BLaER1 treated with 17β-estradiol and CSF1 and Interleukin-3, amounts not matched to agents 10 nM and 100 nM (cell line): Measurements from ENCODE around the gene RAP2A.

Experiments
- H3K27ac ChIP-seq, 11 experiments: shearing (Covaris generic); formaldehyde crosslinking; 2 replicates each; pipeline ENCODE4 v1.8.1; 2022
- H3K27me3 ChIP-seq, 11 experiments: shearing (Covaris generic); formaldehyde crosslinking; 2 replicates each; pipeline ENCODE4 v1.8.1; 2022
- H3K36me3 ChIP-seq, 11 experiments: shearing (Covaris generic); formaldehyde crosslinking; 2 replicates each; pipeline ENCODE4 v1.8.1; 2022
- H3K4me1 ChIP-seq, 10 experiments: shearing (Covaris generic); formaldehyde crosslinking; 2 replicates each; pipeline ENCODE4 v1.8.1; 2022
- H3K4me2 ChIP-seq, 11 experiments: shearing (Covaris generic); formaldehyde crosslinking; 2 replicates each; pipeline ENCODE4 v1.8.1; 2022
- H3K4me3 ChIP-seq, 10 experiments: shearing (Covaris generic); formaldehyde crosslinking; 2 replicates each; pipeline ENCODE4 v1.8.1; 2022
- H3K9ac ChIP-seq, 11 experiments: shearing (Covaris generic); formaldehyde crosslinking; 2 replicates each; pipeline ENCODE4 v1.8.1; 2022
- H3K9me3 ChIP-seq, 11 experiments: shearing (Covaris generic); formaldehyde crosslinking; replicated peaks in 1 of 11; 2 replicates each; pipeline ENCODE4 v1.8.1; 2022
- H4K20me1 ChIP-seq, 11 experiments: shearing (Covaris generic); formaldehyde crosslinking; 2 replicates each; pipeline ENCODE4 v1.8.1; 2022
- Cebpa-rat ChIP-seq, 11 experiments: shearing (Covaris generic); IDR thresholded peaks; 2 replicates each; pipeline ENCODE4 v1.8.1; 2022

RAP2A gene

GRCh38 chr13:97429681-97430081 lies 4.3 kb upstream of the RAP2A start:
- Histone ChIP-seq H3K4me3 (no peak overlapping the region), H3K36me3 (no peaks in the 10 kb centered on the region), H4K20me1 (peaks cover 0 to 2% (median 0%) of the 10 kb centered on the region in 11 experiments; a peak in 2 of 22 replicates), H3K4me2 (peak overlapping the region in 2 of 11 experiments; percentile 4 to 8; a peak in 1 of 22 replicates), H3K9me3 (peaks cover 0 to 20% (median 8%) of the 10 kb centered on the region in 11 experiments; a peak in 9 of 22 replicates), H3K27me3 (no peaks in the 10 kb centered on the region), H3K9ac (no peak overlapping the region), H3K4me1 (peaks cover 0 to 14% (median 6%) of the 10 kb centered on the region in 10 experiments; a peak in 12 of 20 replicates), H3K27ac (no peak overlapping the region)
- TF ChIP-seq Cebpa-rat (IDR thresholded peaks at IDR 0.05): 0 out of 22 replicates have a peak, but pooled peaks of 1 of the 11 experiments have one; percentile 9

GRCh38 chr13:97430296-97430695 lies 3.7 kb upstream of the RAP2A start:
- peaks cover 0 to 6% (median 0%) of the 10 kb centered on the region in 11 experiments; a peak in 4 of 22 replicates for H4K20me1 ChIP-seq
- H3K36me3 ChIP-seq: no peaks in the 10 kb centered on the region
- no peaks in the 10 kb centered on the region for H3K27me3 ChIP-seq
- H3K9me3 ChIP-seq: peaks cover 0 to 20% (median 8%) of the 10 kb centered on the region in 11 experiments; a peak in 9 of 22 replicates
- no peak overlapping the region for H3K9ac ChIP-seq
- no peak for TF ChIP-seq Cebpa-rat (IDR thresholded peaks at IDR 0.05)
- H3K4me2 ChIP-seq: no peak overlapping the region
- peaks cover 0 to 14% (median 6%) of the 10 kb centered on the region in 10 experiments; a peak in 12 of 20 replicates for H3K4me1 ChIP-seq
- H3K27ac ChIP-seq: no peak overlapping the region
- no peak overlapping the region for H3K4me3 ChIP-seq

DNA sequence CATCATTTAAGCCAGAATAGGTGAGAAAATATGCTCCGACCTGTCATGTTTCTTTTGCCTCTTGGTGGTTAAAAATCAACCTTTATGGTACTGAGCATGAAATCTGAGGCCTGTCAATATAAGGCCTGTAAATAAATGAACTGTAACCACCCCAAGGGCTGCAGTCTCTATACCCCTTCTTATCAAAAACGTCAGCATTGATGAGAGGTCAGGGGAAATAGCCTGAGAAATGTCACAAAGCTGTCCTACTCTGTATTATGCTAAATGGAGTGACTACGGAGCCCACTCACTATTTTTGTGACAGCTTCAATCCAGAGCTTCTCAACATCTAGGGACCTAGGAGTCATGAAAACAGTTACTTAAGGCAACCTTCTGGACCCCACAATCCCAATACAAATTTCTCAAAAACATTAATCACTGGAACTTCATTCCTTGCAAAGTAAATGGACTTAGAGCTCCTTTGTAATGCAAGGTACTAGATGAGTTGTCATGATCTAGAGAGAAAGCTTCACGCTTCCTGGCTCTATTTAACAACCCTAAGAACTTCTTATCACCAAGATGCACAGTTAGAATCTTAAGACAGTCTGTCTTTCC lies 2.7 kb upstream of the RAP2A start:
- peaks cover 0 to 13% (median 7%) of the 10 kb centered on the region in 11 experiments; a peak in 14 of 22 replicates for H4K20me1 ChIP-seq
- peaks cover 0 to 1% (median 0%) of the 10 kb centered on the region in 11 experiments; a peak in 4 of 22 replicates for H3K36me3 ChIP-seq
- no peaks in the 10 kb centered on the region for H3K27me3 ChIP-seq
- peaks cover 1 to 22% (median 13%) of the 10 kb centered on the region in 10 experiments; a peak in 19 of 20 replicates for H3K4me1 ChIP-seq
- H3K9ac ChIP-seq: no peak overlapping the region
- peak overlapping the region in 1 of 10 experiments; percentile 21; a peak in 1 of 20 replicates for H3K4me3 ChIP-seq
- peaks cover 0 to 20% (median 8%) of the 10 kb centered on the region in 11 experiments; a peak in 9 of 22 replicates for H3K9me3 ChIP-seq
- no peak overlapping the region for H3K27ac ChIP-seq
- no peak for TF ChIP-seq Cebpa-rat (IDR thresholded peaks at IDR 0.05)
- peak overlapping the region in 7 of 11 experiments; percentile 21 to 77 (median 71); a peak in 11 of 22 replicates for H3K4me2 ChIP-seq

DNA sequence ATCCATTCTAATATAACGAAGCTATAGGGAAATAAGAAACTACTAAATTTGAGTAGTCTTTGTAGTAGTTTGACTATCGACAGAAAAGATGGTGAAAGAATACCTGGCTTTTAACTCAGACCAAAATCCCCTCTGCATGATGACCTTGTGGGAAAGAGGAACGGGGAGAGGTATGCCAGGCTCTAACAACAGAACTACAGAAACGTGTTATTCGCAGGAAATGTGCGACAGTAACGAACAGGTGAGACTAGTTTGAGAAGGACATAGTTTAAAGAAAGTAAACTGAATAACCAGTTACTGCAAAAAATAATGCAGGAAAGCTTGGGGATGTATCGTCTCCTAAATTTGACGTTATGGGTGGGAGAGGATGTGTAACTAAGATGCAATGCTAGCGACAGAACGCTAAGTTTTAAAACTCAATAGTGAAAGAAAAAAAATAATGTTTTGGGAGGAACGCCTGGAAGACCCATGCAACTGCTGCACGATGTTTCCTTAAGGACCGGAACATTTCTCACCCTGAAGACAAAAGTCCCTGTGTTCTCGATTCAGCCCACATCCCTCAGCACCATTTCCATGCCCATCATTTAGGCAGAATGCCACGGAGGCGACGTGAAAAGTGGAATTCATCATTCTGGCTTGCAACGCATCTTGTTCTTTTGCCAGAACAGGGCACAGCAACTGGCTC lies 1.6 kb upstream of the RAP2A start:
- Histone ChIP-seq H3K9me3 (peaks cover 0 to 20% (median 8%) of the 10 kb centered on the region in 11 experiments; a peak in 9 of 22 replicates), H3K4me3 (peak overlapping the region; percentile 72 to 89 (median 83)), H3K4me2 (peak overlapping the region; percentile 67 to 86 (median 72)), H3K9ac (peak overlapping the region; percentile 55 to 97 (median 69); a peak in 20 of 22 replicates), H3K27me3 (no peaks in the 10 kb centered on the region), H3K27ac (peak overlapping the region in 10 of 11 experiments; percentile 25 to 99 (median 94); a peak in 19 of 22 replicates), H4K20me1 (peaks cover 0 to 23% (median 14%) of the 10 kb centered on the region in 11 experiments; a peak in 14 of 22 replicates), H3K36me3 (peaks cover 0 to 12% (median 3%) of the 10 kb centered on the region in 11 experiments; a peak in 8 of 22 replicates), H3K4me1 (peaks cover 7 to 29% (median 23%) of the 10 kb centered on the region in 10 experiments)
- no peak for TF ChIP-seq Cebpa-rat (IDR thresholded peaks at IDR 0.05)

GRCh38 chr13:97432917-97433726 lies 847 bp upstream of the RAP2A start:
- Histone ChIP-seq H4K20me1 (peaks cover 0 to 29% (median 16%) of the 10 kb centered on the region in 11 experiments; a peak in 14 of 22 replicates), H3K27ac (peak overlapping the region; percentile 84 to 99 (median 95)), H3K4me1 (peaks cover 8 to 36% (median 25%) of the 10 kb centered on the region in 10 experiments), H3K4me2 (peak overlapping the region; percentile 71 to 94 (median 88)), H3K4me3 (peak overlapping the region; percentile 72 to 89 (median 83)), H3K9me3 (peaks cover 0 to 20% (median 8%) of the 10 kb centered on the region in 11 experiments; a peak in 9 of 22 replicates), H3K9ac (peak overlapping the region; percentile 85 to 98 (median 92)), H3K36me3 (peaks cover under 1 to 19% (median 6%) of the 10 kb centered on the region in 11 experiments; a peak in 17 of 22 replicates), H3K27me3 (no peaks in the 10 kb centered on the region)
- TF ChIP-seq Cebpa-rat (IDR thresholded peaks at IDR 0.05): no peak

- Histone ChIP-seq H3K4me3 (peak overlapping the region; percentile 72 to 89 (median 83)), H3K27me3 (no peaks in the 10 kb centered on the region), H3K9ac (peak overlapping the region; percentile 85 to 98 (median 92)), H3K4me1 (peaks cover 18 to 50% (median 32%) of the 10 kb centered on the region in 10 experiments), H3K36me3 (peaks cover 6 to 33% (median 20%) of the 10 kb centered on the region in 11 experiments; a peak in 18 of 22 replicates), H4K20me1 (peaks cover 0 to 44% (median 26%) of the 10 kb centered on the region in 11 experiments; a peak in 14 of 22 replicates), H3K27ac (peak overlapping the region; percentile 76 to 99 (median 95)), H3K4me2 (peak overlapping the region; percentile 77 to 98 (median 84)), H3K9me3 (peaks cover 0 to 20% (median 8%) of the 10 kb centered on the region in 11 experiments; a peak in 9 of 22 replicates)
- no peak for TF ChIP-seq Cebpa-rat (IDR thresholded peaks at IDR 0.05)
These were observed 630 bp downstream of the RAP2A start for GRCh38 chr13:97434397-97435201.

DNA sequence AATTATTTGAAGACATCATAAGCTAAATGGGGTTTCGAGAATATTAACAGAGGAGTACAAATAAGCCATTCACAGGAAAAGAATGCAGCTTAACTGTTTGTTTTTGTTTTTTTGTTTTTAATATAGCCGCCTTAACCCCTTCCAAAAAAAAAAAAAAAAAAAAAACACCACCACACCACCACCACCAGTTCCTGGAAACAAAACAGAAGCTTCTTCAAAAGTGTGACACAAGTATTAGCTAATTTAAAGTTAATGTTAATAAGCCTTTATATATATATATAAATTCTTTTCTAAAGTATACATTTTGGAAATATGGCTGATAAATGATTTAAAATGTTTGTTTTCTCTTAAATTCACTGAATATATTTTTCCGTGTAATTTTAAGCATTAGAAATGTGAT lies 1.4 kb downstream of the RAP2A start:
- TF ChIP-seq Cebpa-rat (IDR thresholded peaks at IDR 0.05): no peak
- peak overlapping the region; percentile 77 to 98 (median 86) for H3K4me2 ChIP-seq
- peak overlapping the region; percentile 76 to 99 (median 95) for H3K27ac ChIP-seq
- H3K9ac ChIP-seq: peak overlapping the region; percentile 85 to 98 (median 92)
- H3K27me3 ChIP-seq: no peaks in the 10 kb centered on the region
- peak overlapping the region; percentile 72 to 89 (median 83) for H3K4me3 ChIP-seq
- H3K4me1 ChIP-seq: peaks cover 18 to 54% (median 32%) of the 10 kb centered on the region in 10 experiments
- H3K36me3 ChIP-seq: peaks cover 6 to 41% (median 25%) of the 10 kb centered on the region in 11 experiments; a peak in 18 of 22 replicates
- peaks cover 0 to 51% (median 26%) of the 10 kb centered on the region in 11 experiments; a peak in 14 of 22 replicates for H4K20me1 ChIP-seq
- H3K9me3 ChIP-seq: peaks cover 0 to 20% (median 8%) of the 10 kb centered on the region in 11 experiments; a peak in 9 of 22 replicates
